BJ (cell line): ENCODE data around the gene NTMT2. TPM values are rescaled to one million over a fixed set of nuclear protein-coding genes. Genes with fewer than 3 reads are reported as not detected.
"Not testable (repeated sequence)": the region's sequence is repeated elsewhere in the genome, so short reads cannot be mapped to it uniquely, and the experiment has no call there.

Experiments used
- CTCF ChIA-PET: fragments of 350-600 bp; formaldehyde crosslinking; extraction: SDS; loops from one replicate; lab custom pipeline; 2021; ENCODE audit warnings: antibody characterized with exemption, inconsistent platforms; lab: Yijun Ruan, JAX
- POLR2A ChIA-PET: fragments of 300-600 bp; sonication (Branson Sonifier 250); formaldehyde crosslinking; extraction: SDS; loops from one replicate; lab custom pipeline; 2021; ENCODE audit warnings: antibody characterized with exemption; lab: Charles Lee
- DNase-seq: peaks from one replicate; pipeline ENCODE4 v3.0.0-alpha.2; 2011; ENCODE audit warnings: low read depth
- H3K27me3 ChIP-seq: 2 replicates; pipeline ENCODE4 v1.6.0; 2011; ENCODE audit warnings: low read length; ENCODE audit not compliant: control insufficient read depth, insufficient read depth
- H3K36me3 ChIP-seq: 2 replicates; pipeline ENCODE4 v1.5.1; 2011; ENCODE audit warnings: low read length; ENCODE audit not compliant: control insufficient read depth, insufficient read depth
- H3K4me3 ChIP-seq: 2 replicates; pipeline ENCODE4 v1.5.1; 2011; ENCODE audit warnings: low read depth, mild to moderate bottlenecking, control low read depth, low read length
- polyA plus RNA-seq: library from polyadenylated mRNA; depleted of rRNA; stranded (reverse); fragments of >200 nt; gene quantifications from 2 replicates; pipeline ENCODE4 v1.2.3, GENCODE V29; 2011
- TF ChIP-seq, protein P1 (sequence below): IDR thresholded peaks from 2 replicates; pipeline ENCODE4 v1.5.1; 2011; ENCODE audit warnings: low read depth, mild to moderate bottlenecking, control low read depth, inconsistent platforms, low read length, moderate library complexity; ENCODE audit not compliant: insufficient read depth

NTMT2 gene
- polyA plus RNA-seq, 1 experiment: not detected

DNA sequence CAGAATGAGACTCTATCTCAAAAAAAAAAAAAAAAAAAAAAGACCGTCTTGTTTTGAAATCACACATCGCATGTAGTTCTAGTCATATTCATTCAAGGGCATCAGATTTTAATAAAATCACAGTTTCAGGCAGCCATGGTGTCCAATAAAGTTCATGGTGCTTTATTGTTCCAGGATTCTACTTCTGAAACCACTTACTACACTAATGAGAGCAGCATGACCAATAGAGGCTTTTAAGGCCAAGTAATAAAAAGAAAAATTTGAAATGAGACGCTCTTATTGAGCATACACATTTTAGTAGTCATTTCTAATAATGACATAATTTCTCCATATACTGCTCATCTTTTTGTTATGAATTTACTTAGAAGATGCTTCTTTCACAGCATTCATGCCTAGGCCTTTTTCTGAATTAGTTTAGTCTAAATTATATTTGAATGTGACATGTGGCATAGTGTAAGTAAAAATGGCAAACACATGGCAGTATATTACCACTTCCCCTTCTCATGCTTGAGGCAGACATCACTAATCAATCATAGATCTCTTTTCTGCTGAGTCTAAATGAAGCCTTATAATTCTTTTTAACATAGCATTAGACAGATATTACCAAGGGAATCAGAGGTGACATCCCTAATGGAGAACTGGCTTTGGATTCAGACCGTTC is 18.5 kb downstream of the NTMT2 start:
- H3K27me3 ChIP-seq: no peaks in the 10 kb centered on the region
- POLR2A ChIA-PET: no interaction called here
- TF ChIP-seq, protein P1, sequence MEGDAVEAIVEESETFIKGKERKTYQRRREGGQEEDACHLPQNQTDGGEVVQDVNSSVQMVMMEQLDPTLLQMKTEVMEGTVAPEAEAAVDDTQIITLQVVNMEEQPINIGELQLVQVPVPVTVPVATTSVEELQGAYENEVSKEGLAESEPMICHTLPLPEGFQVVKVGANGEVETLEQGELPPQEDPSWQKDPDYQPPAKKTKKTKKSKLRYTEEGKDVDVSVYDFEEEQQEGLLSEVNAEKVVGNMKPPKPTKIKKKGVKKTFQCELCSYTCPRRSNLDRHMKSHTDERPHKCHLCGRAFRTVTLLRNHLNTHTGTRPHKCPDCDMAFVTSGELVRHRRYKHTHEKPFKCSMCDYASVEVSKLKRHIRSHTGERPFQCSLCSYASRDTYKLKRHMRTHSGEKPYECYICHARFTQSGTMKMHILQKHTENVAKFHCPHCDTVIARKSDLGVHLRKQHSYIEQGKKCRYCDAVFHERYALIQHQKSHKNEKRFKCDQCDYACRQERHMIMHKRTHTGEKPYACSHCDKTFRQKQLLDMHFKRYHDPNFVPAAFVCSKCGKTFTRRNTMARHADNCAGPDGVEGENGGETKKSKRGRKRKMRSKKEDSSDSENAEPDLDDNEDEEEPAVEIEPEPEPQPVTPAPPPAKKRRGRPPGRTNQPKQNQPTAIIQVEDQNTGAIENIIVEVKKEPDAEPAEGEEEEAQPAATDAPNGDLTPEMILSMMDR: no peak
- CTCF ChIA-PET: no interaction called here
- H3K36me3 ChIP-seq: no peaks in the 10 kb centered on the region
- DNase-seq: peak; percentile 5
- H3K4me3 ChIP-seq: no peak overlapping the region

DNA sequence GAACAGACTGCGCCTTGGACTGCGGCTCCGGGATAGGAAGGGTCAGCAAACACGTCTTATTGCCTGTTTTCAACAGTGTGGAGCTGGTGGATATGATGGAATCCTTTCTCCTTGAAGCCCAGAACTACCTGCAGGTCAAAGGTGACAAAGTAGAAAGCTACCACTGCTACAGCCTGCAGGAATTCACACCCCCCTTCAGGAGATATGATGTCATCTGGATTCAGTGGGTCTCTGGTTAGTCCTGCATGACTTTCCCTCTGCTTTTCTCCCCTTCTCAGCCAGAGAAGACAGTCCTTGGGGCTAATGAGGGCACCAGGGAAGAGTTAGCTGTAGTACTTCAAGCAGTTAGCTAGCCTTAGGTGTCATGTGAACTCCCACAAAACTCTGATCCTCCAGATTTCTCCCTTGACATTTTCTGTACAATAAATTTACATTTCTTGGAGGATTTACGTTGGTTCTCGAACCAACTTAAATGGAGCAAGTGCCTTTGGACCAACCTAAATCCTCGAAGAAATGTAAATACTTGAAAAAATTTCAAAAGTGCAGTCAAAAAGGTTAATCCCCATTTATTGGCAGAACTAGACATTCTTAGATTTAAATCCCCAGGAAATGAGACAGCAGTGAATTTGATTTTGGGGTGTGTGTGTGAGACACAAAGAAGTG is 20.9 kb downstream of the NTMT2 start:
- ChIA-PET POLR2A (no interaction called here), CTCF (no interaction called here)
- TF ChIP-seq, protein P1: no peak

DNA sequence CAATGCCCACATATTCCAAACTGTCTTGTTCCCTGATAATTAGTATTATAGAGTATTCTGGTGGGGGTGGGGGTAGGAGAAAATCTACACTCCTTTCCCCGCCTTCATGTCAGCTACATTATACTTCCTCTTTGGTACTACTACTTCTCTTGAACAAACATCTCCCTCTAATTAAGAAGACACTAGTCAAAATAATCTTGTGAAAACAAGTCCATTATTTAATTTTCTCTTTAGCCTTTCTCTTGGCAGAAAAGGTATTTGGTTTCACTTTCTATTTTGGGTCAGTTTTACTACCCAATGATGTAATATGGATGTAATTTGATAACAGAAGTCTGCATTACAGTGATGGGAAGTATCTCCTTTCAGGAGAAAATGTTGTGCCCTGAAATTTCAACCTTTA is 22.5 kb downstream of the NTMT2 start:
- CTCF ChIA-PET: no interaction called here
- TF ChIP-seq, protein P1: no peak
- Histone ChIP-seq H3K4me3 (no peak overlapping the region), H3K36me3 (no peaks in the 10 kb centered on the region), H3K27me3 (no peaks in the 10 kb centered on the region)
- DNase-seq: peak; percentile 31
- POLR2A ChIA-PET: no interaction called here

More for the DNA sequence above, 20.9 kb downstream of the NTMT2 start:
- no peak overlapping the region for H3K4me3 ChIP-seq
- no peaks in the 10 kb centered on the region for H3K36me3 ChIP-seq
- no peaks in the 10 kb centered on the region for H3K27me3 ChIP-seq
- DNase-seq: no peak

DNA sequence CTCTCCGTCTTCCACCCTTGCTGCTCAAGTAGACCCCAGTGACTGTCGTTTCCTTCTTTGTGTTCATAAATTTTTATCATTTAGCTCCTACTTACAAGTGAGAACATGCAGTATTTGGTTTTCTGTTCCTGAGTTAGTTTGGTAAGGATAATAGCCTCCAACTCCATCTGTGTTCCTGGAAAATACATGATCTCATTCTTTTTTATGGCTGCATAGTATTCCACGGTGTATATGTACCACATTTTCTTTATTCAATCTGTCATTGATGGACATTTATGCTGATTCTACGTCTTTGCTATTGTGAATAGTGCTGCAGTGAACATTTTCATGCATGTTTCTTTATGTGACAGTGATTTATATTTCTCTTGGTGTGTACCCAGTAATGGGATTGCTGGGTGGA is 24.8 kb downstream of the NTMT2 start:
- CTCF ChIA-PET, H3K36me3 ChIP-seq, POLR2A ChIA-PET, DNase-seq, H3K4me3 ChIP-seq, H3K27me3 ChIP-seq: not testable (repeated sequence)

DNA sequence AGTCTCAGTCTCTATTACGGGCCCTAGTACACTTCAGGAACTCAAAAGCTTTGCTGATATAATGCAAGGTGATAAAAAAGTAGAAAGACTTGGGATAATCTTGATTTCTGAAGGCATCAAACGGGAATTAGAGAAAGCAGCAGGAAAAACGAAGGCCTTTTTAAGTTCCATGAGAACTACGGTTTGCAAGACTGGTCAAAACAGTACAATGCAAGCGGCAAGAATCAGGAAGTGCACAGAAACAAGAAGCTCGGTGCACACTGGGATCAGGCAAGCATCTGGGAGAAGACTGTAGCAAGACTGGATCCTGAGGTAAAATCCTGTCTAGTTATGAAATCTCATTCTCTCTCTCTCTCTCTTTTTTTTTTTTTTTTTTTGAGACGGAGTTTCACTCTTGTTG is 28.6 kb downstream of the NTMT2 start:
- Histone ChIP-seq H3K36me3 (no peaks in the 10 kb centered on the region), H3K4me3 (no peak overlapping the region), H3K27me3 (no peaks in the 10 kb centered on the region)
- no peak for DNase-seq
- TF ChIP-seq, protein P1: no peak
- POLR2A ChIA-PET: no interaction called here
- CTCF ChIA-PET: interaction anchor here (1.5 kb wide), 1 partner anchor 14 kb away, joined by 3 read pairs; no protein-coding TSS in a partner anchor
